K562 (cell line): ENCODE data around the gene TMEM14C. TPM values are rescaled to one million over a fixed set of nuclear protein-coding genes. Genes with fewer than 3 reads are reported as not detected.

Source experiments
- CBX2 ChIP-seq: fragments of 200-600 bp; sonication (generic); IDR thresholded peaks from one replicate; pipeline ENCODE4 v1.6.1; 2012; ENCODE audit warnings: mild to moderate bottlenecking, low read length, inconsistent platforms; ENCODE audit not compliant: insufficient read depth, poor library complexity, severe bottlenecking
- CUX1 ChIP-seq: fragments of 200-800 bp; sonication (Bioruptor generic); IDR thresholded peaks from 2 replicates; pipeline ENCODE4 v1.6.1; 2016; ENCODE audit warnings: missing genetic modification characterization, missing compliant biosample characterization
- FOS ChIP-seq: IDR thresholded peaks from 3 replicates; pipeline ENCODE4 v1.6.1; 2011; ENCODE audit not compliant: insufficient read length; ENCODE audit errors: extremely low read depth
- FOXK1 ChIP-seq: sonication (generic); formaldehyde crosslinking; IDR thresholded peaks from 2 replicates; pipeline ENCODE4 v1.8.0; 2022; ENCODE audit warnings: missing genetic modification reagents, mild to moderate bottlenecking, borderline replicate concordance
- HDAC3 ChIP-seq: fragments of 450-650 bp; IDR thresholded peaks from 2 replicates; pipeline ENCODE4 v1.6.1; 2018; ENCODE audit warnings: borderline replicate concordance, mild to moderate bottlenecking, moderate library complexity; ENCODE audit not compliant: partially characterized antibody
- HEY1 ChIP-seq: fragments of 250-450 bp; sonication (Bioruptor Pico); IDR thresholded peaks from 2 replicates; pipeline ENCODE4 v1.5.0; 2020; ENCODE audit warnings: mild to moderate bottlenecking, moderate library complexity, borderline replicate concordance
- HMGXB4 ChIP-seq: sonication (generic); formaldehyde crosslinking; IDR thresholded peaks from 2 replicates; pipeline ENCODE4 v1.8.1; 2023; ENCODE audit warnings: mild to moderate bottlenecking, missing genetic modification reagents
- KDM1A ChIP-seq, 2 experiments: fragments of 450-650 bp; IDR thresholded peaks; 2 replicates each; pipeline ENCODE4 v1.6.1; 2016; ENCODE audit warnings: mild to moderate bottlenecking in 2 of 2
- KHSRP ChIP-seq: fragments of 450-650 bp; IDR thresholded peaks from 2 replicates; pipeline ENCODE4 v1.6.1; 2017
- PCBP1 ChIP-seq: fragments of 200-400 bp; formaldehyde crosslinking; IDR thresholded peaks from 2 replicates; pipeline ENCODE4 v1.6.1; 2018; ENCODE audit warnings: mild to moderate bottlenecking, low read depth, low read length; ENCODE audit not compliant: poor library complexity, severe bottlenecking
- POU5F1 ChIP-seq: fragments of 150-350 bp; IDR thresholded peaks from 2 replicates; pipeline ENCODE4 v1.6.1; 2014; ENCODE audit warnings: borderline replicate concordance, low read length, low read depth, mild to moderate bottlenecking; ENCODE audit not compliant: partially characterized antibody
- RBM17 ChIP-seq: fragments of 200-400 bp; formaldehyde crosslinking; IDR thresholded peaks from 2 replicates; pipeline ENCODE4 v1.6.1; 2017; ENCODE audit warnings: low read depth, mild to moderate bottlenecking, low read length, borderline replicate concordance
- SRF ChIP-seq, 2 experiments: fragments of 250-450, 450-650 bp in 1 of 2; sonication (Bioruptor Pico) in 1 of 2; sonication (generic) in 1 of 2; formaldehyde crosslinking; IDR thresholded peaks; 2 replicates each; pipeline versions ENCODE4 v1.5.0 to v1.5.1; 2020 to 2022; ENCODE audit warnings: mild to moderate bottlenecking in 1 of 2, missing genetic modification reagents in 1 of 2
- VEZF1 ChIP-seq: fragments of 200-800 bp; sonication (Bioruptor generic); IDR thresholded peaks from 2 replicates; pipeline ENCODE4 v1.6.1; 2017; ENCODE audit warnings: missing genetic modification characterization, missing compliant biosample characterization
- ZNF133 ChIP-seq: fragments of 250-450 bp; sonication (Bioruptor Pico); IDR thresholded peaks from 2 replicates; pipeline ENCODE4 v1.4.0; 2020; ENCODE audit warnings: mild to moderate bottlenecking
- ZNF445 ChIP-seq: fragments of 250-450 bp; sonication (Bioruptor Pico); IDR thresholded peaks from 2 replicates; pipeline ENCODE4 v1.4.0; 2020; ENCODE audit warnings: low read depth, mild to moderate bottlenecking, moderate library complexity
- polyA plus RNA-seq, 8 experiments: library from polyadenylated mRNA; depleted of rRNA in 4 of 8; stranded (reverse) in 5 of 8; unstranded in 3 of 8; fragments of >200 nt; fragmentation: Nextera tagmentation in 2 of 8; fragmentation: Illumina TruSeq in 1 of 8; extraction: Ambion mirVana in 2 of 8; extraction: Trizol in 1 of 8; gene quantifications; 2 replicates each; pipeline versions ENCODE4 v1.2.1 to v1.2.3, GENCODE V29; 2011 to 2014; ENCODE audit warnings: inconsistent platforms in 1 of 8, missing spikeins in 1 of 8
- total RNA-seq, 7 experiments: library from RNA; depleted of rRNA in 6 of 7; stranded (reverse); fragments of >200 nt in 6 of 7; fragmentation: Illumina TruSeq in 2 of 7; extraction: Trizol in 2 of 7; gene quantifications; 2 replicates each; pipeline versions ENCODE4 v1.2.1 to v1.2.3, GENCODE V29; 2011 to 2021; ENCODE audit warnings: low replicate concordance in 1 of 7
- TF ChIP-seq, protein P1 (sequence below): fragments of 450-650 bp; formaldehyde crosslinking; conservative IDR thresholded peaks from 2 replicates; pipeline ENCODE4 v1.4.0; 2022; ENCODE audit warnings: mild to moderate bottlenecking, missing genetic modification characterization

The TMEM14C gene
- total and polyA plus RNA-seq, 9 of the 15 experiments (the other 6 are each of a cell fraction or from before 2014, with no cell fraction given), result 151 to 496 (median 263) TPM

DNA sequence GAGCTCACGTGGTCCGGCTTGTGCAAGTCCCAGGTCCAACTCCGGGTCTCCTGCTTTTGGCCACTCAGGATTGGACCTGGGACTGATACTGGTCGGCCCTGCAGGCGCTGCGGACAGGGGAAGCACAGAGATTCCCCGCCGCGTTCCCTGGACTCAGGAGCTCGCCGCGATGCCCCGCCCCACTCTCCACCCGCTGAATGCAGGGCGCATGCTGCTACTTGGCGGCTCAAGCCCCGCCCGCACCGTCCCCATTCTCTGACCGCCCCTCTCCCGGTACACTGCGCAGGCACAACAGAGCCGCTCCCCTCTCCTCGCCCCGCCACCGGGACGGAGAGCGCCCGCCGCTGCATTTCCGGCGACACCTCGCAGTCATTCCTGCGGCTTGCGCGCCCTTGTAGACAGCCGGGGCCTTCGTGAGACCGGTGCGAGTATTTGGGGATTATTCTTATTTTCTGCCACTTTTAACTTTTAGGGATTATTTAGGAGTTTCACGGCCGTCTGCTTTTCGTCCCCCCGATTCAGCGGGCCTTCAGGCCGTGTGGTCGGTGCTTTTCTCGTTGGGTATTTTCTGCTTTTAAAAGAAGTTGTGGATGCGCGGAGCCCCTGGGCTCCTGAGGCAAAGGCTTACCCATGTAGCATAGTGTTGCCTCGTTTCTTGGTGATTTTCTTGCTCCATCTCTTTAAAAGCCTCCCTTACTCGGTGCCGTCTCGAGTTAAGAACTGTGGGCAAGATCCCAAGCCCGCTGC, at the start of gene TMEM14C (continued):
- no peak for TF ChIP-seq KDM1A (IDR thresholded peaks at IDR 0.05)
- TF ChIP-seq HMGXB4 (CRISPR knock-in tag), result no peak
- no peak for TF ChIP-seq ZNF445
- TF ChIP-seq RBM17, result no peak
- no peak for TF ChIP-seq HEY1 (CRISPR knock-in tag)
- no peak for TF ChIP-seq CUX1
- no peak for TF ChIP-seq ZNF133 (CRISPR knock-in tag)
- TF ChIP-seq PCBP1, result no peak
- TF ChIP-seq SRF (CRISPR knock-in tag; IDR thresholded peaks at IDR 0.05), result peak in 1 of 2 experiments; percentile 81; a peak in 2 of 4 replicates
- TF ChIP-seq CBX2, result no peak
- no peak for TF ChIP-seq FOXK1 (CRISPR knock-in tag)
- TF ChIP-seq POU5F1, result no peak
- no peak for TF ChIP-seq FOS
- TF ChIP-seq VEZF1 (CRISPR knock-in tag), result peak; percentile 85
- TF ChIP-seq HDAC3, result no peak
- TF ChIP-seq, protein P1, sequence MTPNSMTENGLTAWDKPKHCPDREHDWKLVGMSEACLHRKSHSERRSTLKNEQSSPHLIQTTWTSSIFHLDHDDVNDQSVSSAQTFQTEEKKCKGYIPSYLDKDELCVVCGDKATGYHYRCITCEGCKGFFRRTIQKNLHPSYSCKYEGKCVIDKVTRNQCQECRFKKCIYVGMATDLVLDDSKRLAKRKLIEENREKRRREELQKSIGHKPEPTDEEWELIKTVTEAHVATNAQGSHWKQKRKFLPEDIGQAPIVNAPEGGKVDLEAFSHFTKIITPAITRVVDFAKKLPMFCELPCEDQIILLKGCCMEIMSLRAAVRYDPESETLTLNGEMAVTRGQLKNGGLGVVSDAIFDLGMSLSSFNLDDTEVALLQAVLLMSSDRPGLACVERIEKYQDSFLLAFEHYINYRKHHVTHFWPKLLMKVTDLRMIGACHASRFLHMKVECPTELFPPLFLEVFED (CRISPR knock-in tag), result no peak
- no peak for TF ChIP-seq KHSRP
